Measurements from ENCODE around the gene STMN1.

Gene STMN1

GRCh38 chr1:25876693-25877077 lies 29.5 kb downstream of the STMN1 start:
- peaks cover 9% of the 10 kb centered on the region; the same call in 1 of the 2 replicates for H3K27me3 ChIP-seq (replicated peaks; ENCODE audit: insufficient read depth, low read length)
- H2AFZ ChIP-seq (ENCODE audit: low read length): no peak overlapping the region
- TF ChIP-seq EZH2 (optimal IDR thresholded peaks at IDR 0.05; ENCODE audit: low read depth, low read length) (no peak), CTCF (IDR thresholded peaks at IDR 0.05; ENCODE audit: low read length) (no peak), EZH2phosphoT487 (IDR thresholded peaks at IDR 0.05; ENCODE audit: low read length) (no peak)
- no peak overlapping the region for H3K27ac ChIP-seq (ENCODE audit: low read length)
- no peaks in the 10 kb centered on the region for H3K79me2 ChIP-seq (ENCODE audit: low read length)
- H3K4me3 ChIP-seq (ENCODE audit: low read length): no peak overlapping the region
- no peak overlapping the region for H3K4me2 ChIP-seq (ENCODE audit: low read depth, low read length)
- no peaks in the 10 kb centered on the region for H3F3A ChIP-seq (ENCODE audit: insufficient read depth, low read length)
- H4K20me1 ChIP-seq (ENCODE audit: insufficient read depth, low read length): no peaks in the 10 kb centered on the region
- no peak for DNase-seq
- no peaks in the 10 kb centered on the region for H3K9me3 ChIP-seq (replicated peaks; ENCODE audit: insufficient read depth, low read length)
- H3K9me2 ChIP-seq (replicated peaks; ENCODE audit: insufficient read depth, low read length): no peaks in the 10 kb centered on the region
- H3K36me3 ChIP-seq (replicated peaks; ENCODE audit: insufficient read depth, low read length): no peaks in the 10 kb centered on the region
- H3K4me1 ChIP-seq (ENCODE audit: low read length): peaks cover 6% of the 10 kb centered on the region; the same call in 1 of the 2 replicates
- H3K9ac ChIP-seq (ENCODE audit: low read length): no peak overlapping the region

GRCh38 chr1:25875856-25876692 lies 30.1 kb downstream of the STMN1 start:
- no peak for DNase-seq
- H3K9me2 ChIP-seq (replicated peaks; ENCODE audit: insufficient read depth, low read length): no peaks in the 10 kb centered on the region
- peak overlapping the region; percentile 86; the same call in 1 of the 2 replicates for H3K4me2 ChIP-seq (ENCODE audit: low read depth, low read length)
- H3K79me2 ChIP-seq (ENCODE audit: low read length): no peaks in the 10 kb centered on the region
- H3K9me3 ChIP-seq (replicated peaks; ENCODE audit: insufficient read depth, low read length): no peaks in the 10 kb centered on the region
- peak overlapping the region; percentile 52 for H3K4me3 ChIP-seq (ENCODE audit: low read length)
- peak overlapping the region; percentile 70; the same call in 1 of the 2 replicates for H2AFZ ChIP-seq (ENCODE audit: low read length)
- no peaks in the 10 kb centered on the region for H3F3A ChIP-seq (ENCODE audit: insufficient read depth, low read length)
- no peaks in the 10 kb centered on the region for H3K36me3 ChIP-seq (replicated peaks; ENCODE audit: insufficient read depth, low read length)
- no peaks in the 10 kb centered on the region for H4K20me1 ChIP-seq (ENCODE audit: insufficient read depth, low read length)
- TF ChIP-seq EZH2phosphoT487 (IDR thresholded peaks at IDR 0.05; ENCODE audit: low read length) (no peak), EZH2 (optimal IDR thresholded peaks at IDR 0.05; ENCODE audit: low read depth, low read length) (no peak)
- peaks cover 9% of the 10 kb centered on the region; the same call in 1 of the 2 replicates for H3K27me3 ChIP-seq (replicated peaks; ENCODE audit: insufficient read depth, low read length)
- no peak overlapping the region for H3K9ac ChIP-seq (ENCODE audit: low read length)
- peaks cover 6% of the 10 kb centered on the region; the same call in 1 of the 2 replicates for H3K4me1 ChIP-seq (ENCODE audit: low read length)
- no peak overlapping the region for H3K27ac ChIP-seq (ENCODE audit: low read length)

- TF ChIP-seq EZH2 (optimal IDR thresholded peaks at IDR 0.05; ENCODE audit: low read depth, low read length) (no peak), EZH2phosphoT487 (IDR thresholded peaks at IDR 0.05; ENCODE audit: low read length) (no peak), CTCF (IDR thresholded peaks at IDR 0.05; ENCODE audit: low read length) (no peak)
- peak; percentile 46 for DNase-seq
- Histone ChIP-seq H3K36me3 (replicated peaks; ENCODE audit: insufficient read depth, low read length) (no peaks in the 10 kb centered on the region), H3K9ac (ENCODE audit: low read length) (peak within 1 kb of the TSS; percentile 29; the same call in 1 of the 2 replicates), H3K27me3 (replicated peaks; ENCODE audit: insufficient read depth, low read length) (peaks cover 9% of the 10 kb centered on the region; the same call in 1 of the 2 replicates), H4K20me1 (ENCODE audit: insufficient read depth, low read length) (no peaks in the 10 kb centered on the region), H3K4me1 (ENCODE audit: low read length) (peaks cover 6% of the 10 kb centered on the region; the same call in 1 of the 2 replicates), H3K9me2 (replicated peaks; ENCODE audit: insufficient read depth, low read length) (no peaks in the 10 kb centered on the region), H3K27ac (ENCODE audit: low read length) (no peak within 1 kb of the TSS), H3F3A (ENCODE audit: insufficient read depth, low read length) (no peaks in the 10 kb centered on the region), H2AFZ (ENCODE audit: low read length) (peak within 1 kb of the TSS; percentile 80), H3K79me2 (ENCODE audit: low read length) (no peaks in the 10 kb centered on the region), H3K9me3 (replicated peaks; ENCODE audit: insufficient read depth, low read length) (no peaks in the 10 kb centered on the region), H3K4me2 (ENCODE audit: low read depth, low read length) (peak within 1 kb of the TSS; percentile 86), H3K4me3 (ENCODE audit: low read length) (peak within 1 kb of the TSS; percentile 60)
Observed at GRCh38 chr1:25875154-25875855, 30.9 kb downstream of the STMN1 start, which contains the start of gene PAQR7. Gene PAQR7, minus strand, starts transcription at chr1:25875708. Its CDS starts 11,869 bp downstream, at chr1:25863839.

All from MM.1S (cell line).